Measurements from ENCODE around the gene STARD5. TPM values are rescaled to one million over a fixed set of nuclear protein-coding genes. Genes with fewer than 3 reads are reported as not detected.
A peak's percentile ranks its signal among the peaks of the same experiment; 100 is the strongest.

Gene STARD5
- total RNA-seq, result 10 to 100 TPM in 1 of 4 donors, 1 to 10 TPM in 3; 1.5 to 11.3 (median 8.5) TPM

- Histone ChIP-seq H3K9me3 (no peaks in the 10 kb centered on the region), H3K27me3 (no peaks in the 10 kb centered on the region), H3K27ac (peak within 1 kb of the TSS in 2 of 3 donors; percentile 54 to 75), H3K4me3 (replicated peaks in 1 of 3) (peak within 1 kb of the TSS; percentile 8 to 75 (median 60)), H3K36me3 (peaks cover 0 to 6% of the 10 kb centered on the region in 2 donors), H3K4me1 (peaks cover 11 to 16% of the 10 kb centered on the region in 2 donors)
- intact Hi-C loops (cut with DNase I), result no loop called here
- TF ChIP-seq CTCF (IDR thresholded peaks at IDR 0.05), result no peak
- TF ChIP-seq POLR2A (IDR thresholded peaks at IDR 0.05), result peak; percentile 51 to 92
- 1 to 2% methylated on average over 19 to 29 of the region's 67 CpGs for WGBS, 2 donors
- peak; percentile 99 to 100 for DNase-seq
Measured at GRCh38 chr15:81323944-81324881, at the start of gene STARD5. STARD5 (minus strand) TSS chr15:81324141; CDS start chr15:81324099, 42 bp downstream.

GRCh38 chr15:81373176-81373575 lies 49.2 kb upstream of the STARD5 start:
- Histone ChIP-seq H3K27me3 (no peaks in the 10 kb centered on the region), H3K27ac (no peak overlapping the region), H3K4me3 (replicated peaks in 1 of 3) (no peak overlapping the region), H3K9me3 (no peaks in the 10 kb centered on the region), H3K36me3 (no peaks in the 10 kb centered on the region), H3K4me1 (peaks cover 4 to 6% of the 10 kb centered on the region in 2 donors)
- WGBS, 2 donors, result 85 to 91% methylated on average over 5 of the region's 5 CpGs
- intact Hi-C loops (cut with DNase I), result no loop called here
- no peak for DNase-seq
- TF ChIP-seq POLR2A (IDR thresholded peaks at IDR 0.05) (no peak), CTCF (IDR thresholded peaks at IDR 0.05) (no peak)

- no peaks in the 10 kb centered on the region for H3K27me3 ChIP-seq
- intact Hi-C loops (cut with DNase I), result no loop called here
- DNase-seq, result no peak
- H3K36me3 ChIP-seq, result no peaks in the 10 kb centered on the region
- H3K27ac ChIP-seq, result no peak overlapping the region
- H3K9me3 ChIP-seq, result no peaks in the 10 kb centered on the region
- TF ChIP-seq CTCF (IDR thresholded peaks at IDR 0.05) (no peak), POLR2A (IDR thresholded peaks at IDR 0.05) (no peak)
- 71 to 88% methylated on average over 3 of the region's 3 CpGs for WGBS, 2 donors
- no peak overlapping the region for H3K4me3 ChIP-seq (replicated peaks in 1 of 3)
- H3K4me1 ChIP-seq, result peaks cover 4 to 6% of the 10 kb centered on the region in 2 donors
Measured at GRCh38 chr15:81372575-81372974, 48.6 kb upstream of the STARD5 start.

GRCh38 chr15:81363718-81364500 lies 40.0 kb upstream of the STARD5 start:
- H3K9me3 ChIP-seq, result no peaks in the 10 kb centered on the region
- WGBS, 2 donors, result 72 to 83% methylated on average over 5 of the region's 5 CpGs
- DNase-seq, result no peak
- no peaks in the 10 kb centered on the region for H3K36me3 ChIP-seq
- H3K27me3 ChIP-seq, result no peaks in the 10 kb centered on the region
- H3K27ac ChIP-seq, result no peak overlapping the region
- intact Hi-C loops (cut with DNase I), result no loop called here
- TF ChIP-seq CTCF (IDR thresholded peaks at IDR 0.05) (no peak), POLR2A (IDR thresholded peaks at IDR 0.05) (no peak)
- no peaks in the 10 kb centered on the region for H3K4me1 ChIP-seq
- H3K4me3 ChIP-seq (replicated peaks in 1 of 3), result no peak overlapping the region
